Skeletal muscle satellite cell (primary cell): ENCODE data around the gene MAD1L1.
"Not testable (repeated sequence)": the region's sequence is repeated elsewhere in the genome, so short reads cannot be mapped to it uniquely, and the experiment has no call there.

Experiments used
- H3K27me3 ChIP-seq: 2 replicates; pipeline ENCODE4 v1.7.0; 2013; ENCODE audit warnings: low read length; ENCODE audit not compliant: control insufficient read depth, insufficient read depth
- H3K36me3 ChIP-seq: 2 replicates; pipeline ENCODE4 v1.7.0; 2013; ENCODE audit warnings: mild to moderate bottlenecking, control low read depth, low read length; ENCODE audit not compliant: insufficient read depth
- H3K4me1 ChIP-seq: 2 replicates; pipeline ENCODE4 v1.7.0; 2013; ENCODE audit warnings: low read length; ENCODE audit not compliant: control insufficient read depth, insufficient read depth
- H3K4me2 ChIP-seq: 2 replicates; pipeline ENCODE4 v1.7.0; 2013; ENCODE audit warnings: mild to moderate bottlenecking, low read length
- H3K4me3 ChIP-seq: 2 replicates; pipeline ENCODE4 v1.7.0; 2013; ENCODE audit warnings: low read length
- H3K9ac ChIP-seq: 2 replicates; pipeline ENCODE4 v1.7.0; 2013; ENCODE audit warnings: mild to moderate bottlenecking, low read depth, low read length, moderate library complexity
- H3K9me3 ChIP-seq: replicated peaks from 2 replicates; pipeline ENCODE4 v1.7.0; 2013; ENCODE audit warnings: mild to moderate bottlenecking, control low read depth, low read length

MAD1L1 gene

GRCh38 chr7:1816451-1816850, 416.3 kb downstream of the MAD1L1 start:
- not testable (repeated sequence) for H3K9me3 ChIP-seq, H3K4me1 ChIP-seq, H3K4me3 ChIP-seq, H3K9ac ChIP-seq, H3K27me3 ChIP-seq, H3K4me2 ChIP-seq, H3K36me3 ChIP-seq

DNA sequence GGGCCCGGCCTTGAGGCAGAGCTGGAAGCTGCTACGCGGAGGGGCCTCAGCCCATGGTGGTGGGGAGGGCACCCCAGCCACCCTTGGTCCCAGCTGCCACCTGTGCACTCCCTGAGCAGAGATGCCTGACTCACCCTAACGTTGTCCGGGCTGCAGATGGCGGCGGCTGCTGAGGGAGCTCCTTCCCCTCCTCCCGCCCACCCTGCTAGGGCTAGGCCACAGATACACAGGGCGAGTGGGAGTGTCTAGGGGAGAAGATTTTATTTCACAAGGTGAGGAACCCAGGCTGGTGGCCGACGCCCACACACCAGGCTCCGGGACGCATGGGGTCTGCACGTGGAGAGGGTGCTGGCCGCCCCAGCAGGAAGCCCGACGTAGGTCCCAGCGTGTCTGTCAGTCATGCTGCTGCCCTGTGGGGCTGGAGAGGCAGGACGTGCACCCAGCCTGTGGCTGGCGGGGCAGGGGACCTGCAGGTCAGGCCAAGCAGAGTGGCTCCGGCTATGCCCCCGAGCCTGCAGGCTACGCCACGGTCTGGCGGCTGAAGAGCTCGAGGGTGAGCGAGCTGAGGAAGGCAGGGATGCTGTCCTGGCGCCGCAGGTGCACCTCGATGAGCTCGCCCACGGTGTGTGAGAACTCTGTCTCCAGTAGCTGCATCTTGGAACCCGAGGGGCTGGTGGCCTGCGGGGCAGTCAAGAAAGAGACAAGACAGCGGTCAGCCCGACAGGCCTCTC, 417.0 kb downstream of the MAD1L1 start:
- not testable (repeated sequence) for H3K4me3 ChIP-seq, H3K4me2 ChIP-seq, H3K9ac ChIP-seq, H3K36me3 ChIP-seq, H3K9me3 ChIP-seq, H3K4me1 ChIP-seq, H3K27me3 ChIP-seq

- no peaks in the 10 kb centered on the region for H3K9me3 ChIP-seq
- H3K4me1 ChIP-seq, result peaks cover 4% of the 10 kb centered on the region
- H3K27me3 ChIP-seq, result no peaks in the 10 kb centered on the region
- H3K4me3 ChIP-seq, result no peak overlapping the region
- H3K9ac ChIP-seq, result no peak overlapping the region
- H3K36me3 ChIP-seq, result no peaks in the 10 kb centered on the region
- no peak overlapping the region for H3K4me2 ChIP-seq
Measured at GRCh38 chr7:1815051-1815481, 417.7 kb downstream of the MAD1L1 start.

GRCh38 chr7:1814089-1814811, 418.5 kb downstream of the MAD1L1 start:
- H3K9me3 ChIP-seq, result no peaks in the 10 kb centered on the region
- peaks cover 4% of the 10 kb centered on the region for H3K4me1 ChIP-seq
- no peaks in the 10 kb centered on the region for H3K36me3 ChIP-seq
- no peak overlapping the region for H3K4me3 ChIP-seq
- no peak overlapping the region for H3K9ac ChIP-seq
- no peaks in the 10 kb centered on the region for H3K27me3 ChIP-seq
- H3K4me2 ChIP-seq, result no peak overlapping the region

GRCh38 chr7:1813394-1814088, 419.2 kb downstream of the MAD1L1 start:
- Histone ChIP-seq H3K9me3 (no peaks in the 10 kb centered on the region), H3K9ac (no peak overlapping the region), H3K27me3 (no peaks in the 10 kb centered on the region), H3K36me3 (no peaks in the 10 kb centered on the region), H3K4me1 (peaks cover 4% of the 10 kb centered on the region), H3K4me3 (no peak overlapping the region), H3K4me2 (no peak overlapping the region)

- H3K9me3 ChIP-seq, result no peaks in the 10 kb centered on the region
- no peaks in the 10 kb centered on the region for H3K36me3 ChIP-seq
- H3K4me1 ChIP-seq, result no peaks in the 10 kb centered on the region
- no peak overlapping the region for H3K4me2 ChIP-seq
- H3K27me3 ChIP-seq, result no peaks in the 10 kb centered on the region
- no peak overlapping the region for H3K4me3 ChIP-seq
- H3K9ac ChIP-seq, result no peak overlapping the region
Measured at GRCh38 chr7:1812509-1813393, 420.0 kb downstream of the MAD1L1 start.

DNA sequence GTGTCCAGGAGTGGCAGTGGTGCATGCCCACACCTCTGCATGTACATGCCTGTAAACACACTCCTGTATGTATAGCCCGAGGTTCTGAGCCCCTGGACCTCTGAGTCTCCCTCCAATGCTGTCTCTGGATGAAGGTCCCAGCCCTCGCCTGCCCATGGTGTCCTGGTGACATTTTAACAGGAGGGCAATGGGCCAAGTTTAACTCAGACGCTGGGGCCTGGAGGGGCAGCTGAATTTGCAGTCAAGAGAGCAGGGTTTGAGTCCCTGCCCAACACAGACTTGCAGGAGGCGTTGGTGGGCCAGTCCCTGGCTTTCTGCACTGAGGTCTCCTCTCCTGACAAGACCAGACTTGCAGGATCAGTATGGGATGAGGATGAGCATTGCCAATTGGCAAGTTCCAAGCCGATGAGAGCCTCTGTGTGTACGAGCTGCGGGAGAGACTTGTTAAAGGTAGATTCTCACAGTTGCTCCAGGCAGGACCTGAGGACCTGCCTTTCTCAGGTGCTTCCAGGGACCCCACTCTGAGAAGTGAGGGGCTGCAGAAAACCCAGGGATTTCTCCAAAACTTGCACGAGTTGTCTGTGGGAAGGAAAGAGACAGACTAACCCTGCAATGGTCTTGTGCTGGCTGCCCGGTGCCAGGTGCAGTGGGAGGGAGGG, 420.8 kb downstream of the MAD1L1 start:
- no peak overlapping the region for H3K4me2 ChIP-seq
- no peak overlapping the region for H3K9ac ChIP-seq
- no peaks in the 10 kb centered on the region for H3K9me3 ChIP-seq
- no peaks in the 10 kb centered on the region for H3K27me3 ChIP-seq
- no peaks in the 10 kb centered on the region for H3K36me3 ChIP-seq
- no peaks in the 10 kb centered on the region for H3K4me1 ChIP-seq
- no peak overlapping the region for H3K4me3 ChIP-seq

- H3K9me3 ChIP-seq, result no peaks in the 10 kb centered on the region
- no peak overlapping the region for H3K4me3 ChIP-seq
- H3K36me3 ChIP-seq, result no peaks in the 10 kb centered on the region
- no peak overlapping the region for H3K9ac ChIP-seq
- no peak overlapping the region for H3K4me2 ChIP-seq
- no peaks in the 10 kb centered on the region for H3K4me1 ChIP-seq
- H3K27me3 ChIP-seq, result no peaks in the 10 kb centered on the region
Measured at GRCh38 chr7:1810961-1811849, 421.5 kb downstream of the MAD1L1 start.

- no peak overlapping the region for H3K4me3 ChIP-seq
- H3K9me3 ChIP-seq, result no peaks in the 10 kb centered on the region
- H3K27me3 ChIP-seq, result no peaks in the 10 kb centered on the region
- no peak overlapping the region for H3K9ac ChIP-seq
- no peak overlapping the region for H3K4me2 ChIP-seq
- H3K4me1 ChIP-seq, result no peaks in the 10 kb centered on the region
- H3K36me3 ChIP-seq, result no peaks in the 10 kb centered on the region
Measured at GRCh38 chr7:1810521-1810920, 422.2 kb downstream of the MAD1L1 start.

DNA sequence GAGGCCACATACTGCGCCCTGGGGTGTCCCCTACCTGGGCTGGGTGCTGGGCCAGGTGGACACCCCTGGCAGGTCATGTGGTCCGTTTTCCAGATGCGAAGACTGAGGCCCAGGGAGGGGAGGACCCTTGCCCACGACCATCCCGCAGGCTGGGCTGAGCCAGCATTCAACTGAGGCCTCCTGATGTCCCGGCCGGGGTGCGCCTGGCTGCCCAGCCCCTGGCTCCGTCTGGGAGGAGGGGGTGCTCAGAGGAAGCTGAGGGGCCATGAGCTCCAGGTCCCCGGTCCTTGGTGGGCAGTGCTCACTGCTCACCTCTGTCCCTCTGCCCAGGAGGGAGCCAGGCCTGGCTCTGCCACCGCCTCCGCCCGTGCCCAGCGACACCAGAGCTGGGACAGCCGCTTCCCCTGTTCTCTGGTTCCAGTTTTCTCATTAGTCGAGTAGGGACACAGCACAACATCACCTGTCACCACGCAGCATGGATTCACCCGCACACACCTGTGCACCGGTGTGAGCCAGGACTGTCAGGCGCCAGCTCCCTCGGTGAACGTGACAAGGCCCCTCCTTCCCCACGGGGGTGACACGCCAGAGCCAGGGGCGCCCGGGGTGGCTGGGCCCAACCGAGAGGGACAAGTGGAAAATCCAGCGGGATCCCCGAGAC, 423.0 kb downstream of the MAD1L1 start:
- Histone ChIP-seq H3K4me1 (no peaks in the 10 kb centered on the region), H3K4me2 (no peak overlapping the region), H3K27me3 (no peaks in the 10 kb centered on the region), H3K4me3 (no peak overlapping the region), H3K9me3 (no peaks in the 10 kb centered on the region), H3K9ac (no peak overlapping the region), H3K36me3 (no peaks in the 10 kb centered on the region)
